GM21717 (cell line): ENCODE measurements around the gene TTC32.

ENCODE experiments used
- ATAC-seq: cut with Tn5 transposase; IDR thresholded peaks from one replicate; pipeline ENCODE4 v1.9.1; 2021; ENCODE audit warnings: mild to moderate bottlenecking, moderate library complexity; ENCODE audit not compliant: unreplicated experiment

TTC32 gene

GRCh38 chr2:19878268-19879046 is 23.3 kb downstream of the TTC32 start:
- no peak for ATAC-seq

GRCh38 chr2:19876751-19877150 is 25.0 kb downstream of the TTC32 start:
- ATAC-seq, result no peak

- no peak for ATAC-seq
Observed at GRCh38 chr2:19875280-19875679, 26.5 kb downstream of the TTC32 start.

- no peak for ATAC-seq
Observed at GRCh38 chr2:19874726-19875125, 27.1 kb downstream of the TTC32 start.

- ATAC-seq, result no peak
Observed at GRCh38 chr2:19873014-19873413, 28.8 kb downstream of the TTC32 start.

- ATAC-seq, result no peak
Observed at GRCh38 chr2:19872302-19872701, 29.5 kb downstream of the TTC32 start.

- no peak for ATAC-seq
Observed at GRCh38 chr2:19871836-19872235, 29.9 kb downstream of the TTC32 start.

GRCh38 chr2:19870792-19871191 is 31.0 kb downstream of the TTC32 start:
- no peak for ATAC-seq

- ATAC-seq, result peak; percentile 79
Observed at GRCh38 chr2:19868701-19869580, 32.8 kb downstream of the TTC32 start.

- ATAC-seq, result no peak
Observed at GRCh38 chr2:19868224-19868623, 33.6 kb downstream of the TTC32 start.

- ATAC-seq, result no peak
Observed at GRCh38 chr2:19866771-19867170, 35.0 kb downstream of the TTC32 start.

GRCh38 chr2:19865151-19865550 is 36.6 kb downstream of the TTC32 start:
- ATAC-seq, result peak; percentile 42

GRCh38 chr2:19864381-19864780 is 37.4 kb downstream of the TTC32 start:
- no peak for ATAC-seq

- peak; percentile 65 for ATAC-seq
Observed at GRCh38 chr2:19863303-19864041, 38.3 kb downstream of the TTC32 start.

- ATAC-seq, result no peak
Observed at GRCh38 chr2:19861813-19862212, 40.0 kb downstream of the TTC32 start.

GRCh38 chr2:19860022-19860421 is 41.8 kb downstream of the TTC32 start:
- ATAC-seq, result no peak

- ATAC-seq, result no peak
Observed at GRCh38 chr2:19859565-19859964, 42.2 kb downstream of the TTC32 start.

- ATAC-seq, result no peak
Observed at GRCh38 chr2:19857806-19858205, 44.0 kb downstream of the TTC32 start.

GRCh38 chr2:19857100-19857499 is 44.7 kb downstream of the TTC32 start:
- ATAC-seq, result no peak

- no peak for ATAC-seq
Observed at GRCh38 chr2:19855542-19856431, 46.0 kb downstream of the TTC32 start.
